D721Med (cell line): Measurements from ENCODE around the gene FBXO17.
"Not testable (repeated sequence)": the region's sequence is repeated elsewhere in the genome, so short reads cannot be mapped to it uniquely, and the experiment has no call there.

Source experiments
- DNase-seq: peaks from one replicate; pipeline ENCODE4 v3.0.0; 2011; ENCODE audit warnings: low spot score; ENCODE audit not compliant: insufficient read length
- FAIRE-seq: peaks from 2 replicates; lab custom pipeline; 2011; peaks lifted over from hg19 to GRCh38; lab: Jason Lieb, UNC
- TF ChIP-seq, protein P1 (sequence below): IDR thresholded peaks from 2 replicates; pipeline ENCODE4 v1.5.1; 2012; ENCODE audit warnings: mild to moderate bottlenecking, control low read depth; ENCODE audit not compliant: insufficient read depth; ENCODE audit errors: missing control alignments

Gene FBXO17

DNA sequence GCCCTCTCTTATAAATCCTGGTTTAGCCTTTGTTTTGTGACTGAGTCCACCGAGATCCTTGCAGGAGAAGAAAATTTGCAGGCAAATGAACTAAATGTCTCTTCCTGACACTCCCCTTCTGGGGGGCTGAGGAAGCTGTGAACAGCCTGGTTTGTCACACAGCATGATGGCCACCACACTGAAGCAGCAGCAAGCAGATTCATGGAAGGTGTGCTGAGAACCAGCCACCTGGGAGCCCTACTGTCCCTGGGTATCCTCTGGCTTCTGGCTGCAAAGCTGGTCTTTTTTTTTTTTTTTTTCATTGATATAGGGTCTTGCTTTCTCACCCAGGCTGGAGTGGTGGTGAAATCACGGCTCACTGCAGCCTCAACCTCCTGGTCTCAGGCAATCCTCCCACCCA is 33.6 kb downstream of the FBXO17 start:
- FAIRE-seq (no peak), DNase-seq (no peak)
- TF ChIP-seq, protein P1, sequence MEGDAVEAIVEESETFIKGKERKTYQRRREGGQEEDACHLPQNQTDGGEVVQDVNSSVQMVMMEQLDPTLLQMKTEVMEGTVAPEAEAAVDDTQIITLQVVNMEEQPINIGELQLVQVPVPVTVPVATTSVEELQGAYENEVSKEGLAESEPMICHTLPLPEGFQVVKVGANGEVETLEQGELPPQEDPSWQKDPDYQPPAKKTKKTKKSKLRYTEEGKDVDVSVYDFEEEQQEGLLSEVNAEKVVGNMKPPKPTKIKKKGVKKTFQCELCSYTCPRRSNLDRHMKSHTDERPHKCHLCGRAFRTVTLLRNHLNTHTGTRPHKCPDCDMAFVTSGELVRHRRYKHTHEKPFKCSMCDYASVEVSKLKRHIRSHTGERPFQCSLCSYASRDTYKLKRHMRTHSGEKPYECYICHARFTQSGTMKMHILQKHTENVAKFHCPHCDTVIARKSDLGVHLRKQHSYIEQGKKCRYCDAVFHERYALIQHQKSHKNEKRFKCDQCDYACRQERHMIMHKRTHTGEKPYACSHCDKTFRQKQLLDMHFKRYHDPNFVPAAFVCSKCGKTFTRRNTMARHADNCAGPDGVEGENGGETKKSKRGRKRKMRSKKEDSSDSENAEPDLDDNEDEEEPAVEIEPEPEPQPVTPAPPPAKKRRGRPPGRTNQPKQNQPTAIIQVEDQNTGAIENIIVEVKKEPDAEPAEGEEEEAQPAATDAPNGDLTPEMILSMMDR = no peak

DNA sequence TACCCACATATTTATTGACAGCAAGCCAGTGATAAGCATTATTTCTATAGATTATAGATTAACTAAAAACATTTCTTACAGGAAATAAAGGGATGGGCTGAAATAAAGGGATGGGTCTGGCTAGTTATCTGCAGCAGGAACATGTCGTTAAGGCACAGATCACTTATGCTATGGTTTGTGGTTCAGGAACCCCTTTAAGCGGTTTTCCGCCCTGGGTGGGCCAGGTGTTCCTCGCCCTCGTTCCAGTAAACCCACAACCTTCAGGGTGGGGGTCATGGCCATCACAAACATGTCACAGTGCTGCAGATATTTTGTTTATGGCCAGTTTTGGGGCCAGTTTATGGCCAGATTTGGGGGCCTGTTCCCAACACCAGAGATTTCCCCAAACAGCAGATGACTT is 34.1 kb downstream of the FBXO17 start:
- DNase-seq, FAIRE-seq: not testable (repeated sequence)

DNA sequence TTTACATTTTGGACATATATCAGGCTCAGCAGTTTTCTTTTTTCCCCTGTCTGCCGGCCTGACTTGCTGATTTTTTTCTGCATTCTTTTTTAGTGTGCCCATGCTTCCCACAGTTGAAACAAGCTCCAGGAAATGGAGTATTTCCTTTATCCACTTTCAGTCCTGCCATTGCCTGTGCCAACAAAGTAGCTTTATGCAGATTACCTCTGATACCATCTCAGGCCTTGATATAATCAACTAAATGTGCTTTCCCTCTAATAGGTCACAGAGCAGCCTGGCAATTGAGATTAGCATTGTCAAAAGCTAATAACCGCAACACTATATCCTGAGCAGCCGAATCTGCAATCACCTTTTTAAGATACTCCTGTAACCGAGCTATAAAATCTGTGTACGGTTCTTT is 35.6 kb downstream of the FBXO17 start:
- FAIRE-seq (peak; percentile 25), DNase-seq (no peak)
- TF ChIP-seq, protein P1 = no peak

DNA sequence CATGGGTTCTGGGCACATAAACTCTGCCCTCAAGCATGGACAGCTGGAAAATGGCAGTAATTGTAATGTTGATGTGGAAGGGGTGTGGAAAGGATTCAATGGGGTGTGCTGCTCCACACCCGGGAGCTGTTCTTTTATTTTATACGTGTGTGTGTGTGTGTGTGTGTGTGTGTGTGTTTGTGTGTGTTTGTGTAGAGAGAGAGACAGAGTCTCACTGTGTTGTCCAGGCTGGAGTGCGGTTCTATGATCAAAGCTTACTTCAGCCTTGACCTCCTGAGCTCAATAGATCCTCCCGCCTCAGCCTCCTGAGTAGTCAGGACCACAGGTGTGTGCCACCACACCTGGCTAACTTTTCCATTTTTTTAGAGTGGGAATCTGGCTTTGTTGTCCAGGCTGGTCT is 42.0 kb downstream of the FBXO17 start:
- TF ChIP-seq, protein P1 = no peak
- DNase-seq (no peak), FAIRE-seq (no peak)

DNA sequence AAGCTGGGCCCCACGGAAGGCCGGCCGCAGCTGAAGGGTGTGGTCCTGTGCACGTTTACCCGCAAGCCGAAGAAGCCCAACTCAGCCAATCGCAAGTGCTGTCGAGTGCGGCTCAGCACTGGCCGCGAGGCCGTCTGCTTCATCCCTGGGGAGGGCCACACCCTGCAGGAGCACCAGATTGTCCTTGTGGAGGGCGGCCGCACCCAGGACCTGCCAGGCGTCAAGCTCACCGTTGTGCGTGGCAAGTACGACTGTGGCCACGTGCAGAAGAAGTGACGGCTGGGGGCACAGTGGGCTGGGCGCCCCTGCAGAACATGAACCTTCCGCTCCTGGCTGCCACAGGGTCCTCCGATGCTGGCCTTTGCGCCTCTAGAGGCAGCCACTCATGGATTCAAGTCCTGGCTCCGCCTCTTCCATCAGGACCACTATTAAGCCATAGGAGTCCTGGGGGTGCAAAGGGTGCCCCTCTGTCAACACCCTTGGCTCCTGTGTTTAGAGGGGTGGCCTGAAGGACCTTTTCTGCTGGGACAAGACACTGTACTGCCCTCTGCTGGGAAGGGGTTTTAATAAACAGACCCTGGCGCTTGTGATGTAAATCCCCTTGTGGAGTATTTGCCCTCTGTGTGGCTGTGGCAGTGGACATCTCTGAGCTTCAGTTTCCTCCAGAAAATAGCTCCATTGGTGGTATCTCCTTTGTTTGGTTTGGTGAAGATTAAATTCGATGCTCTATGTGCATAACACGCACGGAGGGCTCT is 42.9 kb downstream of the FBXO17 start:
- TF ChIP-seq, protein P1 = peak; percentile 40
- DNase-seq (no peak), FAIRE-seq (no peak)

DNA sequence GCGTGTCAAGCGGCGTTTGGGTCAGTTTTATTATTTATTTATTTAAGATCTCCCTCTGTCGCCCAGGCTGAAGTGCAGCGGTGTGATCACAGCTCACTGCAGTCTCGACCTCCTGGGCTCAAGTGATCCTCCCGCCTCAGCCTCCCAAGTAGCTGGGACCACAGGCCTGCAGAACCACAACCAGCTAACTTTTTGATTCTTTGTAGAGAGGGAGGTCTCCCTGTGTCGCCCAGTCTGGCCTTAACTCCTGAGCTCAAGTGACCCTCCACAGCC is 44.1 kb downstream of the FBXO17 start:
- FAIRE-seq (no peak), DNase-seq (no peak)
- TF ChIP-seq, protein P1 = no peak

DNA sequence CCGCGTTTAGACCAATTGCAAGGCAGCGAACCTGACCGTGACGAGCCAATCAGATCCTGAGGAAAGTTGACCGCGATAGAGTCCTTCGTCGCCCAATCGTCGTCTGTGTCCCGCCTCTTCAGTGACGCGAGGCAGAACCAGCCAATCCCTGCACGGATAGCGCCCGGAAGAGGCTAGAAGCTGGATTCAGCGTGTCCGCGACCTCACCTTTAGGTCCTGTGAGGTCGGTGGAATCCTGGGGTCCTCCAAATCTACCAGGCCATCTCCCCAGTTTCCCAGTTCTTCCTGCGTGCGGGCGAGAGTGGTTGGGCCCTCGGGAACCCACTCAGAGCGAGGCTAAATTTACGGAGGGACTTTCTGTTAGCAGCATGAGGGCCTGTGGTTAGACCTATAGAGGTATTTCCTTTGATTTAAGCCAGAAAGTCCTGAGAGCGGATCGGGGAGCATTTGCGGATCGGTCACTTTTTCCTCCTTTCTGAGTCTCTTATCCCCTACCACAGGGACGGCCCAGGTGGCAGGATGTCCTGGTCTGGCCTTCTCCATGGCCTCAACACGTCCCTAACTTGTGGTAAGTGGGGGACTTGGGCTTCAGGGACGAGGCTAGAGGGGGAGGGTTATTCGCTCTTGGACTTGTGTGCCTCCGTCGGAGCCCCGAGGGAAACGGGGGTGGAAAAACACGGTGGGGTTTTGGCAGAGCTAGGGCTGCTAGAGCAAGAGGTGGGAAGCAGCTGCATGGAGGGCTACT is 44.6 kb downstream of the FBXO17 start, which contains the start of gene MRPS12:
TSS of gene MRPS12 (plus strand) at position 169 of the 745 bp plus-strand sequence. CDS start at position 520, 351 bp downstream.
- peak; percentile 94 for DNase-seq
- TF ChIP-seq, protein P1 = no peak
- FAIRE-seq = peak; percentile 60
